Measurements from ENCODE around the gene CDH10.

The CDH10 gene

DNA sequence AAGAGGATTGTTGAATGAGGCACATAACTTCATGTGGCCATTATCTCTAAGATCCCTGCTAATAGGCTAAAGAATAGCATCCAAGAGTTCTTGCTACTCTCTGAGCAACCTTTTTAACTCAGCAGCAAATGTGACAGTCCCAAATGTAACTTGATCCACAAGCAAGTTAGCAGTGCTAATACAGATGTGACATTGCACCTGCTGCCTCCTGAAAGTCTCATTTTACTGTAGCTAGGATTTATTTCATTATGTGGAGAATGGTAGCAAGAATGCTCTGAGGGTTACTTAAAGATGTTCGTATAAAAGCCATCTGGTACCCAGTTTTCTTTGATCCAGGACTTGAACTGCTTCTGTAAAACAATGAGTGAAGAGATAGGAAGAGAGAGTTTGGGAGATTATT lies 45.8 kb downstream of the CDH10 start:
- DNase-seq (ENCODE audit: low spot score) = no peak

DNA sequence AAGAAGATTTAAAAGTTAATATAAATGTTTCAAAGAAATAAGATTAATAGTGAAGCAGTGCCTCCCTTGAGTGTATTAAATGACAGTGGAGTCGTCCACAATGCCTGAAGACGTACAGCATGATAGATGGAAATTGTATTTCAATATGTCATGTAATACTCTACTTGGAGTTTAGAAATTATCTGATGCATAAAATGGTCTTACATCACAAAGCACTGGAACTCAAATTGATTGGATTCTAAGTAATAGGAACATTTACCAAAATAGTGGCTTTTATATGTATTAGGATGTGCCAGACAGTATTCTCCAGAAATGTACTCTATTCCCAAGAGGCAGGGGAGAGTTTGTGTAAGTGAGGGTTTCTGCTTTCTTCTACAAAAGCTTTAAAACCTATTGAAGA lies 49.4 kb downstream of the CDH10 start:
- no peak for DNase-seq (ENCODE audit: low spot score)

DNA sequence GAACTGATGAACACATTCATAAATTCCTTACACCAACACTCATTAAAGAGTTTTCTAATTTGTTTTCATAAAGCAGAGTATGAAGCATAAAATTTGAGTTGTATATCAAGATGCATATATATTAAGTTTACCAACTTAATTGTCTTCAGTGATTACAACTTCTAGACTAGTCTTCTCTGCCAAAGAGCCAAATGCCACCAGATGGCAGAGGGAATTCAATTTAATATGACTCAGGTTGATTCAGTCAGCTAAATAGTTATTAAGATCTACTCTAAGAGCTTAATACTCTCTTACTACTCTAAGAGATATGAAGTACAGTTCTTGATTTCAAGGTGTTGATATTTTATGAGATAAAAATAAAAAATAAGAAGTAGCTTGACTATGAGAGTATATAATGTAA lies 53.4 kb downstream of the CDH10 start:
- no peak for DNase-seq (ENCODE audit: low spot score)

DNA sequence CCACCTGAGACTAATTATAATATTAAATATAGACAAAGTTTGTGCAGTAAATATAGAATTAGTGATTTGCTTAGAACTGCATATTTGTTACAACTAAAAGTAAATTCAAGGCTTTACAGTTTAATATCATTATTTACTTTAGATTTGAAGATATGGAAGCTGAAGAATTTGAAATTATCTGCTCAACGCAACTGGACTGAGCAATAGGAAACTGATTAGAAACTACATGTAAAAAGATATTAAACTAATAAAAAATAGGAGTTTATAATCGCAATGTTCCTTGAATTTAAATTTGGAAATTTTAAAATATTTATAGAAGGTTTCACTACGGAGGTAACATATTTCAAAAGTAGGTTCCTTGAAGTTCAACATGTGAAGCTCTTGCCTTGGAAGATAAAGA lies 55.2 kb downstream of the CDH10 start:
- DNase-seq (ENCODE audit: low spot score) = no peak

DNA sequence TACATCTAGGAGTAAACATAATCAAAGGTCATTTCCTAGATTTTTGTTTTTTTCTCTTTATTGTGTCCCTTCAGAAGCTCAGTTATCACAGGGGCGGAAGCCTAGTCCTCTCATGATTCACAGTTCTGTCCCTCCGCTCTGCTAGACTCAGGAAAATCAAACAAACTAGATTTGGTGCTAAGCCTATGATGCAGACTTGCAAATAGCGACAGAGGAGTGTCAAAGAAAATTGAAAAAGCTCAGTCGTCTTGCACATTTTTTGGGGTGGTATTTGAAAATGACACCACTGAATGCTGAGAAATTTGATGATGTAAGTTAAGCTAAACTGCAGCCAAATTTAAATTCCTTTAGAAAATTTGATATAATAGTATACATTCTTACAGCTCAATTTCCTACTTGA lies 59.0 kb downstream of the CDH10 start:
- DNase-seq (ENCODE audit: low spot score) = no peak

DNA sequence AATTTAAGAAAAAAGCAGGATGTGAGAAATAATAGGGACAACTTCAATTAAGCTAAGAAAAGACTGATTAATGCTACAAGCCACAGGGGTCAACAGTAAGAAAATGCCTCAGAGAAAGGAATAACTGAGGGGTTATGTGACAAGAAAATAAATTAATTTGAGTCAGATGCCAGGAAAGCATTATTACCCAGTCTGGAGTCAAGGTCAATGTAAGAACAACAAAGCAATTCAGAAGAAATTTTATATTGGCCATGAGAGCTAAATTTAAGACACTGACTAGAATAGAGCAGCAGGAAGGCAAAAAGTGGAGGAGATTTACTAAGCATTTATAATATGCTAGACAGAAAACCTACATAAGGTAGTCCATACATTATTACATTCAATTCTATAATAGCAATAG lies 73.5 kb downstream of the CDH10 start:
- no peak for DNase-seq (ENCODE audit: low spot score)

DNA sequence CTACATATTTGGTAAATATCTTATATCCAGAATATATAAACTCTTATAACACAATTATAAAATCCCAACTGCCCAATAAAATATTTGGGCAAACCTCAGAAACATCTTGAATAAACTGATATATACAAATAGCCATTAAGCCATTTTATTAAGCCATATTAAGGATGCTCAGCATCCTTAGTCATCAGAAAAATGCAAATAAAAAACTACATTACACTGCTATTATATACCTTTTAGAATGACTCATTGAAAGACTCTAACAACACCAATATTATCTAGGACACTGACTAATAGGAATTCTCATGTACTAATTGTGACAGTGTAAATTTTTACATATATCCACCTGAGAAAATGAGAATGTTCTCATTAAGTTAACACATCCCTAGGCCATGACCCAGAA lies 77.8 kb downstream of the CDH10 start:
- DNase-seq (ENCODE audit: low spot score) = no peak

DNA sequence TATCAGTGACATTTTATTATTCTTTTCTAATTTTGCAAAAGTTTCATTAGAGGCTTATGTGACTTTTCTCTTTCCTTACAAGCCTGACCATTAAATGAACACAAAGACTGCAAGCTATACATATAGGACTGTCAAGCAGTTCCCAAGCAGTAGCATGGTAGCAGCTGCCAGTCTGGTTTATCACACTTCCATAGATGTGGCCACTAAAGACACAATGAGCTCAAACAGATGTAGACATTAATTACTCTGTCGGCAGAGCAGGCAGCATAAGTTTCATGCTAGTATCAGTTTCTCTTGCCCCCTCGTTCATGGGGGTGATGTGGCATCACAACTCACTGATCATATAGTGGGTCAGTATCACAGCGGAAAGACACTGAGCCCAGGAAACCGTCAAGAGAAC lies 89.5 kb downstream of the CDH10 start:
- no peak for DNase-seq (ENCODE audit: low spot score)

DNA sequence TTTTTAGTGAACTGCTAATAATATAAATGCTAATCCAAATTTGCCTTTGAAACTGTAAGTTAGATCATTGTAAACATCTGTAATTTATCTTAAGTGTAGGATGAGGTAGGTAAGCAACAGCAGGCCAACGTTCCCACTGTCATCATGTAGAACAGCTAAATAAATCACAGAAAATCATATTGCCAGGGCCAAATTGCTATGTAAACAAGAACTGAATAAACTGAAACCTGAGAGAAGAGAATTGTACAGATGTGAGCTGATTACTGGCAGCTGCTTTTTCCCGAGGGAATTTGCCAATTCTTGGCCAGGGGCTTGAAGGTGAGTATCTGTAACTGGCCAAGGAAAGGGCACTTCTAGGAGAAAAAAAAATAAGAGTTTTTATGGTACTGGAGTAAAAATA lies 97.6 kb downstream of the CDH10 start:
- no peak for DNase-seq (ENCODE audit: low spot score)

DNA sequence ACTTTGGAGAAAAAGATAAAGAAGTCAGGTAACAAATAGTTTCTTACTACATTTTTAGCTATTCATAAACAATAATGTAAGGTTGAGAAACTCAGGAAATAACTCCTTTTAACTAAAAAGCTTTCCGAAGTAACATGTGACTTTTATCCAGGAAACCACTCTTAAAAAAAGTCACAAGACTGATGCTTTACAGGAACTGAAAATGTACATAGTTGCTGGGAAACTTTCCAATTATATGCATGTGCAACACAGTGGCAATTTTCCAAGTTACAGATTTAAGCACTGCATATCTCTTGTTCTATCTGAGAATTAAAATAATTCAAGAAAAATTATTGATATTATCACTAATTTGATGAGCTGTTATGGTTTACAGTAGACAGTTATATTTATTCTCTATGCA lies 105.2 kb downstream of the CDH10 start:
- DNase-seq (ENCODE audit: low spot score) = no peak

DNA sequence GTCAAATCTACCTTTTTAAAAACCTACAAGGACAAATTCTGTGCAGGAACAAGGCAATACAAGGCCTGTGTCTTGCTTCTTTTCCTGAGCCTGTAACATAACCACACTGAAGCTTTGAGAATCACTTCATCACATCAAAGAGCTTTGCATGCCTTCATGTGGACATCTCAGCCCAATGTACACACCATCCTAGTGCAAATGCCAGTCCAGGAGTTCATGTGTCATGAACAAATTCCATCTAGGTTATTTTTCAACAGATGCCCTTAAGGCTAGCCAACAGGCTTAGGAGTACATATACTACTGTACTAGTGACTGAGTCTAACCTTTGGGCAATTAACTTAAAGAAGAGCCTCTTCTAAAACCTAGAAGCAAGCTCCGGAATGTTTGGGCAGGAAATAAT lies 106.4 kb downstream of the CDH10 start:
- no peak for DNase-seq (ENCODE audit: low spot score)

DNA sequence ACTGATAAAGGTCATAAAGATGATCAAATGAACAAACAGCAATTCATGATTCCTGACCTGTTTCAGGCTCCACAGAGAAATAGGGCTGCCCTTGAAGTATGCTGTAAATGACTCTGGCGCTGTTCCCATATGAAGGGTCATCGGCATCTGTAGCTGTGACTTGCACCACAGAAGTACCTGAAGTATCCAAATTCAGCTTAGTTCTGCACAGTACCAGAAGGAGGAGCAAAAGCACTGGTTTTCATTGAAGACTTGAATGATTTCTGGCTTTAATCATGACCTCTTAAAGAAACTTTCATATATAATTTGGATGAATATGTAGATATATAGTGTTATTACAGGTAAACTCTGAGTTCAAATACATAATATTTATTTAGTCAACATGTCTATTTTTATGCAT lies 109.1 kb downstream of the CDH10 start:
- no peak for DNase-seq (ENCODE audit: low spot score)

DNA sequence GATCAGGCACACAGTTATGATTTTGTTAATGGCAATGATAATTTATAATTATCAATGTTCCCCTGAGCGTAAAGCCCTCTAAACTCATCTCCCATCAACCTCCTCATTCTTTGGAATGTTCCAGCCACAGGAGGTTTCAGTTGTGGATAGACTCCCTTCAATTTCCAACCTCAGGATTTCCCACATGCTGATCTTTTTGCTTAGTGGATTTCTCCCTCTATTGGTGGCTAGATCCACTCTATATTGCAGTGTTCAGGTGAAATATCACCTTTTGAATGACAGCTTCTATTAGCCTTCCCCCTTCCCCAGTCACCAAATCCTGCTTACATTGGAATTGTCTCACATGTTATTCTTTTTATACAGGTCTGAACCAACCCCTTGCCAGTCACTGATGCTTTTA lies 113.9 kb downstream of the CDH10 start:
- DNase-seq (ENCODE audit: low spot score) = no peak

DNA sequence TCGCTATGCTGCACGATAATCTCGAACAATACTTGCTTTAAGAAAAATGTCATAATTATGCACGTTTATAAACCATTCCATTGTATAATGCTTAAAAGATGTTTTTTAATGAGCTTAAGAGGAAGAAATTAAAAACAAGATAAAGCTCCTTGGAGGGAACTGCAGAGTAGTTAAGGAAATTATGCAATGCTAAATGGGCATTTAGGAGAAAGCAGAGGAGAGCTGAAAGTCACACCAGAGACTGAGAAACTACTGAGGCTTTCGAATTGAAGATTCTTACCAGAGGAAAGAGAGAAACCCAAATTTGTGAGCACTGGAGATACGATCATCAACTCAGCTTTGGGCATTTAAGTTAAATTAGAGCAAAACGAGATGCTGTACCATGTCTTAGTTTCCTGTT lies 119.4 kb downstream of the CDH10 start:
- no peak for DNase-seq (ENCODE audit: low spot score)

DNA sequence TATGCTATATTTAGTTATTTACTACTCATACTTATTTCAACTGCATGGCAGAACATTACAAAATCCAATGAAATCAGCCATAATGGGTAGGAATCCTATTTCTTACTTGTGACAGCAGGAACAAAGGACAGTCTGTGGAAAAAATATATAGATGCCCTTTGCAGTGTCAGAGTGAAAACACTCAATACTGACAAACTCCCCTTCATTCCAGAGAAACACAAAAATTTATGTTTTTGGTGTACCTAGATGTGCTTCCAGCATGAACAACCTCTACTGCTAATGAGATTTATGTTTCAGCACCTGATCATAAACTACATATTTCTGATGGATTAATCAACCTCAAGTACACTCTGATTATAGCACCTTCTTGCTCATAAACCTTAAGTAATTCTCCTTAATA lies 132.4 kb downstream of the CDH10 start:
- DNase-seq (ENCODE audit: low spot score) = no peak

DNA sequence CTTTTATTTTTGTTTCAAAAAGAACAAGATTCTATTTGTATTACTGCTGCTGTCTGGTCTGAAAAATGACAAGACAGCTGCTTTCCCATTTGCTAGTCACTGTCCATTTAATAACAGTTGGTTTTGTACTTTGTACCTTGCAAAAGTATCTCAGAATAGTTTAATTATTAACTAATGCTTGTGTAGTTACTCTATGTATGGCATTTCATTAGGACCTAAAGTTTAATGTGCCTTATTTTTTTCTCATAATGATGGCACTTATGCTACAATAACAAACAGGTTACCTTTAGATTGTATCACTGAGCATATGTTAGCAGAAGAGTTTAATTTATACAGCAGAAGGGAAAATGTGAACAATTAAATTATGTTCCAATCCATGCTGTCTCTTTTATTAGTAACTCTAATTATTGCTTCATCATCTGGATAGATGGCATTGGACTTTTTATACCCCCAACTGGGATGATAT lies 134.2 kb downstream of the CDH10 start:
- DNase-seq (ENCODE audit: low spot score) = no peak

DNA sequence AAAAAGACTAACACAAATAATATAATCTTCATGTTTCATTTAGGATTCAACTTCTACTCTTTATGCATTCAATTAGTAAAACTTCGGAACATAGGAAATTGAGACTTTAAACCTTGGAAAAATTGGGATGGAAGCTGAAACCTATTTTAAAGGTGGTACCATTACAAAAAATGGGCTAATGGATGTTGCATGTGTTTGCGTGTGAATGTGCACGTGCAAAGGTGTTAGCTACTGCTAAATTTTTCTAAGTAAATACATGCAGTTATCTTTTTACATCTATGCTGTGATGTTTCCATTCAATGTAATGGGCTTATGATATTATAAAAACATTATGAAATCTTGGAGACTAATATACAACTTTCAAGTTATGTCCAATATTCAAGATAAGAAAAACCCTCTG lies 134.8 kb downstream of the CDH10 start:
- no peak for DNase-seq (ENCODE audit: low spot score)

DNA sequence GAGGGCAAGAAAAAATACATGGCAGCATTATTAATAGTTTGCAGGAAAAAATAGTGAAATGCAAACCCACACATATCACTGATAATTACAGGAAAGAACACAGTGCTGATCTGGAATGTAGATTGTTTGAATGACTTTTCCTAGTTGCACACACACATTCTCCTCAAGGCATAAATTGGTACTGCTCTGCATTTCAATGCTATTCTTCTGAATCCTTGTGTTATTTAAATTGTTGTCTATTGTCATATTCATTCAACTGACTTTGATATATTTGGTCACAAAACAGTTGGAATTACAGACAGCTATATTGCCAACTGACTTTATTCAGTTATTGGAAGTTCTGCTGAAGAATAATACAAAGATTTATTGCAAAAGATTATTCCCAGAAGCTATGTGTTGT lies 139.5 kb downstream of the CDH10 start:
- DNase-seq (ENCODE audit: low spot score) = no peak

DNA sequence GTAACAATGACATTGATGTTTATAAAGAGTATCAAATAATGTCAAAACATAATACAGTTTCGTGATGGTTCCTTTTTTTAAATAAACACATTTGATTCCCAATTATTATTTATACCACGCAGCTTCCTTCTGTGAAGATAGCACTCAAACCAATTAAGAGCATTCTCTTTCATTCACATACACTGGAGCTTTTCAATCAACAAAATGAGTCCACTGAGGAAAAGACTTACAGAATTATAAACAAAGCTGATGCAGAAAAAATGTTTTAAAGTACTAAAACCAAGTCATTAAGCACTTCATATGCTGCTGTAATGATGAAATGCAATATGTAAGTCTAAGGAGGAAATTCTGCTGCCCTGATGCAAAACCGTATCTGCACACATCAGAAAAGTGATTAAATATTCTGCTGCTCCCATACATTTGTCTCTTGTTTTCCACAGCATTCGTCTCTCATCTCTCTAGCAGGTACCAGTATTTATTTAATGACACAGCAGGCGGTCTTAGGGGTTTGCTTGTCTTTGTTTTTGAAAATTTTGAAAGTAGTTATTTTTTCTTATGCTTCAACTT lies 147.1 kb downstream of the CDH10 start:
- no peak for DNase-seq (ENCODE audit: low spot score)

DNA sequence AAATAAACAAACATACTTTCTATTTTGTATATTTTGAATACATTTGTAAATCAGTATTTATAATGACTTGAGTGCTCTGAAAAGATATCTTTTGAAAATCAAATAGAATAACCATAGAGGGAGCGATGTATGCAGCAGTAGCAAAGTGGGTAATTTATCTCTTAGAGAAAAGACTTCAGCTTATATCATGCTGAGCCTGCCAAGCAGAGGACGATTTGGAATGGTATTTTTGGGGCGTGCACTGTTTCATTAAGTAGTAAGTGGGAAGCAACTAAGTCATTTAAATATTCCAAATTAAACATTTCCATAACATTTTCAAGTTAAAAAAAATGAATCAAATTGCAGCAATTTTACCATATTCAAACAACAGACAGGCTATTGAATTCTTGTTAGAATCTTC lies 147.6 kb downstream of the CDH10 start:
- no peak for DNase-seq (ENCODE audit: low spot score)

DNA sequence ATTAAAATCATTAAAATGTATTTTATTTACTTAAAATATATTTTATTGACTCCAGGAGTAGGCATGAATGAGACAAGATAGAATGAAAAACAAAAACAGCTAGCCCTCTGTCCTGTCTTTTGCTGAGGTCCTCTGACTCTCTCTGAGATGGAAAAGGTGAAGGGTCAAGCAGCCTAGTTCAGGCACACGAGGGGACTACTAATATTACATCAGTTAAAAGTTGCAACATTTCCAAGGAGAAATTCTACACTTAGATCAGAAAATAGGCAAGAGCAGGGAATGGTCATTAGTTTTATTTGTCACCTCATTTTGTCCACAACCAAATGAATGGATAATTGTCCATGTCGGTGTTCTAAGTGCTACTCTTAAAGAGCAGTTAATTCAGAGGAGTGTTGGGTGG lies 148.5 kb downstream of the CDH10 start:
- DNase-seq (ENCODE audit: low spot score) = no peak

DNA sequence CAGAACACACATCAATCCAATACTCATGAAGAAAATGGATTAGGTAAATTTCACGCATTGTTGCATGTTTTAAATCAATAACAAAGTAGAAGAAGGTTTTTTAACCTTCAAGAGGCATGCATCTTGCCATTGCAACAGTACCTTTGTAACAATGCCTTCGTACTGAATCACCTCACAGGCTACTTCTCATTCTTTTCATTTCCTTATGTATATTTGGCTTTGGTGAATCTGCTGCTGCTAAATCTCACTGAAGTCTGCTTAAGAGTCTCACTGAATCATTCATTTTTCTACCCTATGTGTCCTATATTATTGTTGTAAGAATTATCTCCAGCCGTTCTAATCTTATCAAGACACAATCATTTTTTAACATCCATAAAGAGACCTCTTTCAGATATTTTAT lies 152.5 kb downstream of the CDH10 start:
- no peak for DNase-seq (ENCODE audit: low spot score)

DNA sequence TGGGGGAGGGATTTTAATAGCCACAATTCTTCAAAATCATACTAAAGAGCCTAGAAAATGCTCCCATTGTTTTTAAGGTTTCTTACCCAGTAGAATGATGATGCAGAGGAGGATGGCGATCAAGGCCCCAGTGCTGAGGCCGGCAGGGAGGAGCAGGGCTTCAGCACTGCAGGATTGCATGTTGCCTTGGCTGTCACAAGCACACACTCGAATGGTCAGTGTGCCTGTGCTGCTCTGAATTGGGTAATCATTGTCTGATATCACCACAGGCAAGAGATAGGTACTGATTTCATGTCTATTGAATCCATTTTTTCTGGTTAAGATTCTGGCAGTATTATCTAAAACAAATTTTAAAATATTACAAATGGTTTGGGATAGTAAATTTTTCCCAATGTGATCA lies 153.3 kb downstream of the CDH10 start:
- no peak for DNase-seq (ENCODE audit: low spot score)

DNA sequence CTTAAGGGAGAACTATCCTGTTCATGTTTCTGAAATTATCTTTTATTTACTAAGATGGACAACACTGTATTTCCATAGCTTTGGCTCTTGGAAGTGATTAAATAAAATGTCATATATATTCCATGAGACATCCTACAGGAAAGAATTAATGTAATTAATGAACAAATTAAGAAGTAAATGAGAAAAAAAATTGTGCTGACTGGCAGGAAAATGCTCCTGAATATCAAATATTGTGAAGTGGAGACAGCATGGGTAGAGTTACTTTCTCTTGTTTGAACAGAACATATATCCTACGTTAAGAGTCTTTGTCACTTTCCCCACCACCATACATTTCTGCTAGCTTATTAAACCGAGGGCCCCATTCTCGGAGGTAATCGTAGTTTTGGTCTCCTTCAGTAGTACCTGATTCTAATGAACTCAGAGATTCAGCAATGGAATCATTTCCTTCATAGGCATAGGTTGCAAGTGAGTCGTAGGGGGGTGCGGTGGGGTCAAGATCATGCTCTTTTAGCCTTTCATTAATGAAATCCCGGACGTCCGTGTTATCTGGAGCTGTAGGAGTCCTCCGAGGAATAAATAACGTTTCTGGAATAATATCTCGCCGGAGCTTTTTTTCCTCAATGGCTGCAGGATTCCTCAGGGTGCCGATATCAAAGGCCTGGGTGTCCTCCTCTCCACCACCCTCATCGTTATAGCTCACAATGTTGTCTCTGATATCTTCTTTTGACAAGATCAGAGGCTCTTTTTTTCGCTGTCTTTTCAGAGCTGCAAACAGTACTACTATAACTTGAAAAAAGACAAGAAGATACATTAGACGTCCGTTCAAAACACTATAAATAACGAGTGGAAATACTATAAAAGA lies 157.2 kb downstream of the CDH10 start:
- no peak for DNase-seq (ENCODE audit: low spot score)
